HG03378 (cell line): ENCODE results near the gene VAV2.

ENCODE experiments used
- ATAC-seq: cut with Tn5 transposase; IDR thresholded peaks from one replicate; pipeline ENCODE4 v1.9.1; 2021; ENCODE audit warnings: mild to moderate bottlenecking, moderate library complexity; ENCODE audit not compliant: unreplicated experiment

VAV2 gene

DNA sequence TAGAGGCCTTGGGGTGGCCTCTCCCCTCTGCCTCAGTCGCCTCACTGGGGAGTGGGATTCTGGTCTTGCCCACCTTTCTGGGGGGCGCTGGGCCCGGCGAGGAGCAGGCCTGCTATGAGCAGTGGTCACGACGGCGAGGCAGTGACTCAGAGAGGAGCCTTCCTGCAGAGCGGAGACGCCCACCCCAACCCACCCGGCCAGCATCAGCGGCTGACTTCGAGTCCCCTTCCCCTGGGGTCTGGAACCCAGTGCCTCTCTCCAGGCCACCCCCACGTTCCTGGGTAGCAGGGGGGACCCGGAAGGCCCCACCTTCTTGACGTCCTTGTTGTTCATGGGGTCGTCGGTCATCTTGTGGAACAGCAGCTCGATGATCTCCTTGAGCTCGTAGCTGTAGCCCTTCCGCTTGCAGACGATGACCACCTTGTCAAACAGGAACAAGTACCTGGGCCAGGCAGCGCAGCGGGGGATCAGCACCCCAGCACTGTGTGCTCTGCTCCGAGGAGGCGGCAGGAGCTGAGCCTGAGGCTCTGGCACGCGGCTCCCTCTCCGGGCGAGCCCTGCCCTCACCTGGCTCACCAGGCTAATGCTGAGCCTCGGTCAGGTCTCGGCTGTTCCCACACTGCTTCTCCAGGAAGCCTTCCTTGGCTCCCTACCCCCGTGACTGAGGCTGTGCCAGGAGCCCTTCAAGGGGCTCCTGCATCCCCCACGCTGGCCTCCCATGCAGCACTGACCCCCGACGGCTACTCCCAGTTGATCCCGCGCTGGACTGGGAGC, 203.9 kb downstream of the VAV2 start:
- no peak for ATAC-seq

DNA sequence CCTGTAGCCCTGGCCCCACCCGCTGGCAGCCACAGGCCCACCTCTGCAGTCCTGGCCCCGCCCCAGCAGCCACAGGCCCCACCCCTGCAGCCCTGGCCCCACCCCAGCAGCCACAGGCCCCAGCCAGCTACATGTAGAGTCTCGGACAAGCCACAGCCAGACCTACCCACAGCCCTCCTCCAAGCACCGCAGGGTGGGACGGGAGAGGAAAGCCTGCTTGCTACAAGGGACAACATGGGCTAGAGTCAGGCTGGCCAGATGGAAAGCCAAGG, 204.4 kb downstream of the VAV2 start:
- no peak for ATAC-seq

GRCh38 chr9:133786907-133787753, 205.0 kb downstream of the VAV2 start:
- ATAC-seq, result no peak

DNA sequence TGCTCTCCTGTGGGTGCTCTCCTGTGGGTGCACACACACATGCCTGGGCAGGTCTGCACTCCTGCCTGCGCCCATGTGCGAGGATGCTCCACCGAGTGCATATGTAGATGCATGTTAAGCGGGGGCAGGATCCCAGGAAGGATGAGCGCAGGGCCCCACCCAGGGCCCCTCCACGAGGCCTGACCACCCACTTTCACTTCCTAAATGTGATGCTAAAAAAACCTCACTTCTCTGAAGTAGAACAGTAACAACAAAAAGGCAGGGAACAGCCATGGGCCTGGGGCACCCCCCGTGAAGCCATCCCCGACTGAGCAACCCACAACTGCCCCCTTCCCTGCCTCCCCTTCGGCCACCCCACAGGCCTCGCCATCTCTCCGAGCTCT, 205.8 kb downstream of the VAV2 start:
- ATAC-seq, result no peak

GRCh38 chr9:133785753-133786370, 206.3 kb downstream of the VAV2 start:
- no peak for ATAC-seq

DNA sequence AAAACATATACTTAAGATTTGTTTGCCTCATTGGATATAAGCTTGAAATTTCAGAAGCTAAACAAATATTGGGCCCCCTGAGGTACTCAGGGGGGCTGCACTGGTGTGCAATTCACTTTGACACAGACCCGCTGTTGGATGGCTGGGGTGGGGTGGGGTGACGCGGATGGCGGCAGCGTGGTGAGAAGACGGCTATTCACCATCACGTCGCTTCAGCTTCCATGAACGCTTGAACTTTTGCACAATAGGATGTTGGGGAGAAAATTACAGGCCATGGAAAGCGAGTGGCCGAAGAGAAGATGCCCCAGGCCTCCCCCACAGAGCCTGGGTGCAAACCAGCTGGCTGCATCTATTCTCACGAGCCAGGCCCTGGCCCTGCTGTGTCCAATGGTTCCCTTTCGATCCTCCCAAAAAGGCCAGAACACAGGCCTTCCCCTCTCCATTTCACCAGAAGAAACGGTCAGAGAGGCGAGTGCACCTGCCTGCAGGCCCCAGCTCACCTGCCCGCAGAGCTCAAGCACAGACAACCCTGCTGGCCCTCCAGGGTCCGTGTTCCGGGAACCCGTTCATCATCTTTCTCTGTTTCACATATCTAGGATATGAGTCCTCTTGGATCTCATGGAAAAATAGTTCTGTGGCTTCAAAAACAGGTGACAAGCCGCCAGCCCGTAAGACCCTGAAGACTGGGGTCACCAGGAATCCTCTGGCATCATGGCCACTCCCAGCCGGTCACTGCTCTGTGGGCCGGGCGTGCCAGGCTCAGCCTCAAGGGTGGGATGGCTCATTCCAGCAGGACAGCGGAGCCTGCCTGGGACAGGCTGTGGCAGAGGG, 207.2 kb downstream of the VAV2 start:
- no peak for ATAC-seq

DNA sequence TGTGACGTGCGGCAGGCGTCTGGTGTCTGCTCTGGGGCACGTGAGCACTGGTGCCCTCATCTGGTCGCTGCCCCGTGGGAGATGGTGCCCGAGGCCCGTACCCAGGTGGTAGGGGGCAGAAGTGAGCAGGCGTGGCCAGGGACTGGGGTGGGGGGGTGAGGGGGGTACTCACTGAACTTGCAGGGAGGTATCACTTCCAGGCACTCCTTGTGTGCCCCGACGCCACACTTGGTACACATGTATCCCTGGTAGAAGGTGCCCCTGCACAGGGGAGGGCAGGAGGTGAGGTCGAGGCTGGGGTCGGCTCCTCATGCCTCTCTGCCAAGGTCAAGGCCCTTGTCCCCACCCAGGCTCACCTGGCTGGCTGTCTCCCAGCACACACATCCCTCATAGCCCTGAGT, 208.8 kb downstream of the VAV2 start:
- ATAC-seq, result no peak

- no peak for ATAC-seq
Observed at GRCh38 chr9:133782157-133783130, 209.7 kb downstream of the VAV2 start.

DNA sequence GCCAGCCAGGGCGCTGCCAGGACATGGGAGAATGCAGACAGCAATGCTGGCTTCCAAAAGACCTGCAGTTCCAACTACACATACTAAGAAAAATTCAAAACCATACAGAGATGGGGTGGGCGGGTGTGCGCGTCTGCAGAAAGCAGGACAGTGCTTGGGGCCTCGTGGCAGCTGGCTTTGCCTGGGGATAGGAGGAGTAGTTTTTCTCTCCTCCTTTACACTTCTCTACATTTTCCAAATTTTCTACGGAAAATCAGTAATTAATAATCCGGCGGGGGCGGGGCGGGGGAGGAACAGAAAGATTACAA, 210.3 kb downstream of the VAV2 start:
- no peak for ATAC-seq

DNA sequence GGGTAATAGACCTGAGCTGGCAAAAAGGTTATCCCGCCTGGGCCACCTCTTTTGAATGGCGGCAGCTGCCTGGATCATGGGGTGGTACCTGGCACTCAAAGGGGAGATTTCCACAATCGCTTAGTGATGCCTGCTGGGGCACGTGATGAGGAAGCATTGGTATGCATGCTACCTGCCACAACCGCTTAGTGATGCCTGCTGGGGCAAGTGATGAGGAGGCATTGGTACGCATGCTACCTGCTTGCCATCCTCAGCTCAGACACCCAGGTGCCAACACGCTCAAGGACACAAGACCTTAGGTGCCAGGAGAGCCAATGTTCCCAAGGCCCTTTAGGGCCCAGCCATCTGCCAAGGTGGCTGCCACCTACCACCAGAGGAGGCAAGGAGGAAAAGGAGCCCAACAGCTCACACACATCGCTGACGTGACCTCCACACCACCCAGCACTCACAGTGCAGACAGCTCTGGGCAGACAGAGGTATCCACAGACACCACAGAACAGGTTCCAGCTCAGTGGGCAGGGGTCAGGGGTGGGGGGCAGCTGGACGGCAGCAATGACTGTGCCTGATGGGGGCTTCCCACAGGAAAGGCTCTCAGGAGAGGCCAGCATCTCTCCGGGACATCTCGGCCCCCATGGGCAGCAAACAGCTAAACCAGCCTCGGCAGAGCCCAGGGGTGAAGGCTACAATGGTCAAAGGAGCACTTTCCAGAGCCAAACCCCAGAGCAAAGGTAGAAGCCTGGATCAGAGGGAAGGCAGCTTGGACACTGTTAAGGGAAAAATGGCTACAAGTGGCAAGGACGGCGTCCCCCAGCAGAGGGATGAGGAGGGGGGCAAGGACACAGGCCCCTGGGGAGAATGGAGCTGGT, 210.9 kb downstream of the VAV2 start:
- ATAC-seq, result no peak

GRCh38 chr9:133780404-133780945, 211.6 kb downstream of the VAV2 start:
- ATAC-seq, result no peak

- no peak for ATAC-seq
Observed at GRCh38 chr9:133779516-133780403, 212.4 kb downstream of the VAV2 start.

DNA sequence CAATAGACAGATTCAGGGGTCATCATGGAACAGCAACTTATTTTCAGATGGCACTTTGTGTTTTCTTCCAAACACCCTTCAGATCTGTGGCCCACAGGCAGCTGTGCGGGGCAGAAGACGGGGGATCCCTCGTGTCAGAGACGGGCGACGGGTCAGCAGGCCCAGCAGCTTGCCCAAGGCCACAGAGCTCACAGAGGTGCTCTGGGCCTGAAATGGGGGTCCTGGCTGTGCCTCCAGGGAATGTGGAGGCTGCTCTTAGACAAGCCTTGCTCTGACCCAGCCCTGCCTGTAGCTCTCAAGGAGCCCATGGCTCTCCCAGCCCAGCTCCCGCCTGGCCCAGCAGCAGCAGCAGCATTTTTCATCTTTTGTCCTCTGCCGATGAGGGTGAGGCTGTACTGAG, 213.0 kb downstream of the VAV2 start:
- ATAC-seq, result no peak

DNA sequence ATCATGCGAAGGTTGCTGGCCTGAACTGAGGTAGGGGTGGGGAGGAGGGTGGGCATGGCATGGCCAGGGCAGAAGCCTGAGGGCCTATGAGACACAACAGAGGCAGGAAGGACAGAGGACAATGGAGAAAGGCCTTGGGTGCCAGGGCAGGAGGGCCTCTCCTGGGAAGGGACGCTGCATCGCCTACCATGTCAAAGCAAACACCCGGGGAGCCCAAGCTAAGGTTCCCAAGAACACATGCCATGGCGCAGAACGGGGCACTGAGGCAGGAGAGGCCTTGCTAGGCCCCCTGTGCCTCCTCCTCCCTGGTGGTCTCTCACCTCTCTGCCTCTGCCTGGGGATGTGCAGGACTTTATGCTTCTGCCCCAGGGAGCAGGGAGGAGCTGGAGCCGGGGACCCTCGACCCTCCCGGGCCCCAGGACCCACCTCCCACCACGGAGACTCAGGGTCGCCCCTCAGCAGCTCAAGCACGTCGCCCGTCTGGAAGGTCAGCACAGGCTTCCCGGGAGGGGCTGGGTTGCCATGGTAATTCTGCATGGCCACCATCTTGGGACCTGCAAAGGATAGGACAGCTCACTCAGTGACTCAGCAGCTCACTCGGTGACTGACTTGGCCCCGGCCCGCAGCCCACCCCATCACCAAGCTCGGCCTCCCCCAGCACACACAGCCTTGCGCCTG, 213.6 kb downstream of the VAV2 start:
- ATAC-seq, result no peak

DNA sequence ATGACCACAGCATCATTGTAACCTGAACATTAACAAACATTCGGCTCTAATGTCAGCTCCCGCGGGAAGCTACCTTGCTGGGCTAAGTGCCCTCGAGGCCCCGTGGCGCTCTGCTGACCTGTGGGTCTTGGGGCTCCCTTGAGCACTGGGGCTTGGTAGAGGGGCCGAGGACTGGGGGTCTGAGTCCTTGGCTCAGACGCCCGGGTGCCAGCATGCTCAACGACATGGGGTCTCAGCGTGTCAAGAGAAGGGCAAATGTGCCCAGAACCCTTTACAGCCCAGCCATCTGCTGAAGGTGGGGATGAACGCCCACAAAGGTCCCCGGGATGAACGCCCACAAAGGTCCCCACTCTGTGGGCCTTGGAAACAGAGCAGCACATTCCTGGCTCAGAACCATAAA, 214.3 kb downstream of the VAV2 start:
- no peak for ATAC-seq

DNA sequence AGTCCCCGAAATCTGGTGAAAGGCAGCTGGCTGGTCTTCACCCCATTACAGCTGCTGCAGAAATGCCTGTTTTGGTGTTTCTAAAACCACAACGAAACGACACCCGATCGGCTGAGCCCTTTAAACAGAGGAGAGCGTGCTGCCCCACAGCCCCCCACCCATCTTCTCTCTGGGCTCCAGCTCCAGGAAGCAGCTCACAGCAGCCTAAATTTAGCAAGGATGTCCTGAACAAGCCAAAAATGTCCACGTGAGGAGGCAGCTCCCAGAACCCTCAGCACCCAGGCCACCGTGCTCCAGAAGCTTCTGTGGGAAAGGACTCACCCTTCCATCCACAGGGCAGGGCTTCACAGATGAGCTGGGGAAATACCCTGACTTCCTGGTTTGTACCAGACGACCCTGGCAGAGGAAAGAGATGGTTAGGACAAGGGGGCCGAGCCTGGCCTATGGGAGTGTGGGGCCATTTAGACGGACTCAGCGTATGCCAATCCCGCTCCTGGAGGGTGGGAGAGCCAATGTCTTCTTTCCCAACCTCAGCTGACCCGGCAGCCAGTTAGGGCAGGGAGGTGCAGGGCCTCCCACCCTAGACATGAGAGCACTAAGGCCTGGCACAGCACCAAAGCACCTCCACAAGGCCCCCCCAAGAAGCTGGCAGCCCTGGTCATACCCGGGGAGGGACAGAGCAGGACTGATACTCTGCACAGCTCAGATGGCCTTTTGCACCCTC, 214.9 kb downstream of the VAV2 start:
- no peak for ATAC-seq
